Keratinocyte (primary cell): ENCODE measurements around the gene ALCAM. TPM values are rescaled to one million over a fixed set of nuclear protein-coding genes. Genes with fewer than 3 reads are reported as not detected.

Experiments used
- DNase-seq: peaks from one replicate; pipeline ENCODE4 v3.0.0-alpha.2; 2011; ENCODE audit warnings: low read depth, missing footprints, low spot score
- FAIRE-seq: peaks from 2 replicates; lab custom pipeline; 2011; peaks lifted over from hg19 to GRCh38; lab: Jason Lieb, UNC
- H2AFZ ChIP-seq: 2 replicates; pipeline ENCODE4 v1.6.0; 2012; ENCODE audit warnings: low read length, control low read depth, inconsistent platforms; ENCODE audit not compliant: control insufficient read depth
- H3K27ac ChIP-seq: 2 replicates; pipeline ENCODE4 v1.5.1; 2011; ENCODE audit warnings: low read length; ENCODE audit not compliant: control insufficient read depth, insufficient read depth
- H3K27me3 ChIP-seq: 3 replicates; pipeline ENCODE4 v1.6.0; 2011; ENCODE audit warnings: low read length; ENCODE audit not compliant: control insufficient read depth, insufficient read depth; ENCODE audit errors: extremely low read depth
- H3K36me3 ChIP-seq, 2 experiments: 2 replicates in 1 of 2; 3 replicates in 1 of 2; pipeline ENCODE4 v1.5.1; 2011; ENCODE audit warnings: low read length in 2 of 2, mild to moderate bottlenecking in 1 of 2; ENCODE audit not compliant: control insufficient read depth in 2 of 2, insufficient read depth in 2 of 2; ENCODE audit errors: extremely low read depth in 1 of 2
- H3K4me1 ChIP-seq: 3 replicates; pipeline ENCODE4 v1.5.1; 2011; ENCODE audit warnings: low read length; ENCODE audit not compliant: control insufficient read depth, insufficient read depth; ENCODE audit errors: extremely low read depth
- H3K4me2 ChIP-seq: 3 replicates; pipeline ENCODE4 v1.6.0; 2011; ENCODE audit warnings: low read depth, low read length; ENCODE audit not compliant: control insufficient read depth, insufficient read depth; ENCODE audit errors: extremely low read depth
- H3K4me3 ChIP-seq, 3 experiments: fragments of 200-600 bp in 1 of 3; sonication (generic) in 1 of 3; 2 replicates in 2 of 3; 3 replicates in 1 of 3; pipeline ENCODE4 v1.5.1; 2011 to 2016; ENCODE audit warnings: low read length in 3 of 3, mild to moderate bottlenecking in 3 of 3, control low read depth in 2 of 3, inconsistent platforms in 1 of 3, low read depth in 1 of 3, mixed read lengths in 1 of 3, mixed run types in 1 of 3, moderate library complexity in 1 of 3; ENCODE audit not compliant: control insufficient read depth in 2 of 3, insufficient read depth in 2 of 3; ENCODE audit errors: extremely low read depth in 1 of 3
- H3K79me2 ChIP-seq: 2 replicates; pipeline ENCODE4 v1.6.0; 2012; ENCODE audit warnings: low read length; ENCODE audit not compliant: control insufficient read depth, insufficient read depth
- H3K9ac ChIP-seq: 3 replicates; pipeline ENCODE4 v1.6.0; 2011; ENCODE audit warnings: low read length; ENCODE audit not compliant: control insufficient read depth, insufficient read depth; ENCODE audit errors: extremely low read depth
- H3K9me1 ChIP-seq: 3 replicates; pipeline ENCODE4 v1.6.0; 2011; ENCODE audit warnings: low read length; ENCODE audit not compliant: control insufficient read depth, insufficient read depth; ENCODE audit errors: extremely low read depth
- H3K9me3 ChIP-seq: 2 replicates; pipeline ENCODE4 v1.5.1; 2012; ENCODE audit warnings: low read depth, low read length; ENCODE audit not compliant: control insufficient read depth
- H4K20me1 ChIP-seq: 3 replicates; pipeline ENCODE4 v1.6.0; 2011; ENCODE audit warnings: low read length; ENCODE audit not compliant: control insufficient read depth, insufficient read depth; ENCODE audit errors: extremely low read depth
- CTCF ChIP-seq, 3 experiments: IDR thresholded peaks in 1 of 3; conservative IDR thresholded peaks in 1 of 3; optimal IDR thresholded peaks in 1 of 3; 2 replicates in 2 of 3; 3 replicates in 1 of 3; pipeline versions ENCODE3 to v1.5.1; 2011; ENCODE audit warnings: low read length in 3 of 3, mild to moderate bottlenecking in 3 of 3, moderate library complexity in 2 of 3, control low read depth in 1 of 3, inconsistent platforms in 1 of 3; ENCODE audit not compliant: insufficient read depth in 2 of 3; ENCODE audit errors: extremely low read depth in 1 of 3
- EZH2 ChIP-seq: IDR thresholded peaks from one replicate; pipeline ENCODE4 v1.6.1; 2012; ENCODE audit warnings: inconsistent platforms, mild to moderate bottlenecking, low read length, moderate library complexity
- dilution Hi-C: fragments of 300-500 bp; cut with MboI; formaldehyde crosslinking; loops from one replicate; pipeline ENCODE4 v1.7.0; 2020; ENCODE audit warnings: low sequenced_read_pairs; ENCODE audit not compliant: extremely low pct_ligation_motif_present
- polyA plus RNA-seq, 5 experiments: library from polyadenylated mRNA; depleted of rRNA in 3 of 5; stranded (reverse) in 3 of 5; stranded (forward) in 1 of 5; unstranded in 1 of 5; fragments of >200 nt; gene quantifications; 1 replicate in 1 of 5; 2 replicates in 3 of 5; 3 replicates in 1 of 5; pipeline versions ENCODE4 v1.2.1 to v1.2.3, GENCODE V29; 2011 to 2012; ENCODE audit warnings: missing spikeins in 2 of 5, low read depth in 1 of 5, low replicate concordance in 1 of 5

Gene ALCAM
- polyA plus RNA-seq, 1 donor (not counting 4 experiments of a cell fraction or from before 2014, with no cell fraction given), result 71.3 TPM

DNA sequence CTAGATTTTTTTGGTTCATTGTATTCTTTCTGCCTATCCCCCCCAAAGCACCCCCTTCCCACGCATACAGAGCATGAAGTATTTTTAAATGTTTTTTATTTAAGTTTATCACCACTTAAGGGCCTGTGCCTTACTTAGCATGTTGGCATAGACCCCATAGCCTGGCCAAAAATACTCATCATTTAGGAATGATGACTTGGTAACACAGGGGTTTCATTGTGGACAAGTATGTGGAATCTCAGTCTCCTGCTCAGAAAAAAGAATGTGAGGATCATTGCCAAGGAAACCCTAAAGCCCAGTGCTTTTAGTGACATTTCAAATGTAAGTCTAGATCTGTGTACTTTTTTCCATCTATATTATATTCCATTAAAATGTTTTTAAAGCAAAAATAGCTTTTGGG is 146.3 kb downstream of the ALCAM start:
- peaks cover 17% of the 10 kb centered on the region for H3K79me2 ChIP-seq
- H3K4me3 ChIP-seq, result no peak overlapping the region
- no peaks in the 10 kb centered on the region for H3K9me1 ChIP-seq
- H3K4me2 ChIP-seq, result no peak overlapping the region
- no peaks in the 10 kb centered on the region for H3K9me3 ChIP-seq
- FAIRE-seq (no peak), DNase-seq (no peak)
- TF ChIP-seq EZH2 (no peak), CTCF (optimal IDR thresholded peaks at IDR 0.05 in 1 of 3, IDR thresholded peaks at IDR 0.05 in 1 of 3, conservative IDR thresholded peaks at IDR 0.05 in 1 of 3; ENCODE audit: extremely low read depth in 1 of 3, insufficient read depth in 2 of 3, low read length in 3 of 3) (no peak)
- peaks cover 6% of the 10 kb centered on the region for H3K4me1 ChIP-seq
- no peaks in the 10 kb centered on the region for H3K27me3 ChIP-seq
- H3K27ac ChIP-seq, result no peak overlapping the region
- H2AFZ ChIP-seq, result no peak overlapping the region
- H3K36me3 ChIP-seq, result no peaks in the 10 kb centered on the region
- no peaks in the 10 kb centered on the region for H4K20me1 ChIP-seq
- no peak overlapping the region for H3K9ac ChIP-seq
- dilution Hi-C loops, result no loop called here

GRCh38 chr3:105513886-105514285 is 147.2 kb downstream of the ALCAM start:
- FAIRE-seq, result no peak
- no peak overlapping the region for H3K4me2 ChIP-seq
- H3K79me2 ChIP-seq, result peaks cover 13% of the 10 kb centered on the region
- peaks cover 6% of the 10 kb centered on the region for H3K4me1 ChIP-seq
- no peak for DNase-seq
- H3K27me3 ChIP-seq, result no peaks in the 10 kb centered on the region
- dilution Hi-C loops, result no loop called here
- no peak overlapping the region for H3K4me3 ChIP-seq
- H3K9ac ChIP-seq, result no peak overlapping the region
- H3K27ac ChIP-seq, result no peak overlapping the region
- no peak for TF ChIP-seq CTCF (optimal IDR thresholded peaks at IDR 0.05 in 1 of 3, IDR thresholded peaks at IDR 0.05 in 1 of 3, conservative IDR thresholded peaks at IDR 0.05 in 1 of 3; ENCODE audit: extremely low read depth in 1 of 3, insufficient read depth in 2 of 3, low read length in 3 of 3)
- TF ChIP-seq EZH2, result no peak
- H3K9me1 ChIP-seq, result no peaks in the 10 kb centered on the region
- H3K9me3 ChIP-seq, result no peaks in the 10 kb centered on the region
- H4K20me1 ChIP-seq, result no peaks in the 10 kb centered on the region
- H2AFZ ChIP-seq, result no peak overlapping the region
- H3K36me3 ChIP-seq, result no peaks in the 10 kb centered on the region
